Stimulated activated CD4-positive, alpha-beta T cell treated with anti-CD3 and anti-CD28 coated beads, Interleukin-2, amount 100 ng/mL, for 4 hours (primary cell): ENCODE results near the gene CUL1.
"Not testable (repeated sequence)": the region's sequence is repeated elsewhere in the genome, so short reads cannot be mapped to it uniquely, and the experiment has no call there.

Experiments
- DNase-seq: peaks from one replicate; pipeline ENCODE4 v3.0.0-alpha.2; 2020; ENCODE audit warnings: low read depth

Gene CUL1

GRCh38 chr7:148697256-148698006, 1.3 kb upstream of the CUL1 start:
- peak; percentile 15 for DNase-seq

GRCh38 chr7:148698007-148698396, 701 bp upstream of the CUL1 start:
- DNase-seq, result no peak

GRCh38 chr7:148699024-148699781, 500 bp downstream of the CUL1 start:
- DNase-seq, result peak; percentile 23

- no peak for DNase-seq
Observed at GRCh38 chr7:148699782-148700629, 1.3 kb downstream of the CUL1 start.

GRCh38 chr7:148700661-148701064, 2.0 kb downstream of the CUL1 start:
- peak; percentile 54 for DNase-seq

GRCh38 chr7:148701414-148701813, 2.7 kb downstream of the CUL1 start:
- no peak for DNase-seq

GRCh38 chr7:148702876-148703670, 4.4 kb downstream of the CUL1 start:
- no peak for DNase-seq

- DNase-seq, result not testable (repeated sequence)
Observed at GRCh38 chr7:148703671-148703962, 4.9 kb downstream of the CUL1 start.

GRCh38 chr7:148704189-148704588, 5.5 kb downstream of the CUL1 start:
- DNase-seq, result no peak

- no peak for DNase-seq
Observed at GRCh38 chr7:148704970-148705369, 6.3 kb downstream of the CUL1 start.

- no peak for DNase-seq
Observed at GRCh38 chr7:148706368-148706767, 7.7 kb downstream of the CUL1 start.

GRCh38 chr7:148708026-148708885, 9.6 kb downstream of the CUL1 start:
- DNase-seq, result no peak

GRCh38 chr7:148709014-148709413, 10.3 kb downstream of the CUL1 start:
- no peak for DNase-seq

- DNase-seq, result not testable (repeated sequence)
Observed at GRCh38 chr7:148710426-148710825, 11.7 kb downstream of the CUL1 start.

GRCh38 chr7:148711191-148712102, 12.7 kb downstream of the CUL1 start:
- DNase-seq, result no peak

- DNase-seq, result no peak
Observed at GRCh38 chr7:148712678-148713329, 14.1 kb downstream of the CUL1 start.

- no peak for DNase-seq
Observed at GRCh38 chr7:148714498-148714897, 15.8 kb downstream of the CUL1 start.

- no peak for DNase-seq
Observed at GRCh38 chr7:148715027-148715426, 16.3 kb downstream of the CUL1 start.

GRCh38 chr7:148717266-148717793, 18.6 kb downstream of the CUL1 start:
- no peak for DNase-seq
